Peyer's patch (tissue), 4 donors: ENCODE measurements around the gene CASQ2. TPM values are rescaled to one million over a fixed set of nuclear protein-coding genes. Genes with fewer than 3 reads are reported as not detected.

ENCODE experiments used
- DNase-seq, 3 donors: peaks; one replicate each; pipeline ENCODE4 v3.0.0-alpha.2; 2017 to 2019
- H3K27ac ChIP-seq, 4 donors: fragments of 200-600 bp; sonication (generic); one replicate each; pipeline ENCODE4 v1.5.1; 2016 to 2019
- H3K27me3 ChIP-seq, 2 donors: fragments of 200-600 bp; sonication (generic); one replicate each; pipeline ENCODE4 v1.5.1; 2019
- H3K36me3 ChIP-seq, 3 donors: fragments of 200-600 bp; sonication (generic); one replicate each; pipeline ENCODE4 v1.5.1; 2016 to 2019
- H3K4me1 ChIP-seq, 4 donors: fragments of 200-600 bp; sonication (generic); one replicate each; pipeline ENCODE4 v1.5.1; 2016 to 2019
- H3K4me3 ChIP-seq, 4 donors: fragments of 200-600 bp; sonication (generic); 1 replicate in 3 of 4; 2 replicates in 1 of 4; pipeline ENCODE4 v1.5.1; 2016 to 2019; ENCODE audit warnings: mild to moderate bottlenecking in 1 of 4
- H3K9me3 ChIP-seq, 4 donors: fragments of 200-600 bp; sonication (generic); one replicate each; pipeline ENCODE4 v1.5.1; 2016 to 2019; ENCODE audit warnings: mild to moderate bottlenecking in 1 of 4
- CTCF ChIP-seq, 6 experiments: fragments of 450-650 bp in 4 of 6; fragments of 200-600 bp in 2 of 6; sonication (generic) in 1 of 6; IDR thresholded peaks; one replicate each; pipeline ENCODE4 v1.5.1; 2017 to 2019; ENCODE audit warnings: antibody characterized with exemption in 6 of 6, mild to moderate bottlenecking in 3 of 6, moderate library complexity in 1 of 6
- POLR2A ChIP-seq, 2 donors: fragments of 450-650 bp; IDR thresholded peaks; one replicate each; pipeline ENCODE4 v1.5.1; 2017; ENCODE audit warnings: antibody characterized with exemption in 2 of 2, mild to moderate bottlenecking in 2 of 2, moderate library complexity in 2 of 2
- total RNA-seq, 4 donors: library from RNA; depleted of rRNA; stranded (reverse); fragments of >200 nt; gene quantifications; one replicate each; pipeline ENCODE4 v1.1.0, GENCODE V29; 2016

CASQ2 gene
- total RNA-seq, 4 donors from 2014 or later, result 0.53 to 1.5 (median 0.68) TPM

DNA sequence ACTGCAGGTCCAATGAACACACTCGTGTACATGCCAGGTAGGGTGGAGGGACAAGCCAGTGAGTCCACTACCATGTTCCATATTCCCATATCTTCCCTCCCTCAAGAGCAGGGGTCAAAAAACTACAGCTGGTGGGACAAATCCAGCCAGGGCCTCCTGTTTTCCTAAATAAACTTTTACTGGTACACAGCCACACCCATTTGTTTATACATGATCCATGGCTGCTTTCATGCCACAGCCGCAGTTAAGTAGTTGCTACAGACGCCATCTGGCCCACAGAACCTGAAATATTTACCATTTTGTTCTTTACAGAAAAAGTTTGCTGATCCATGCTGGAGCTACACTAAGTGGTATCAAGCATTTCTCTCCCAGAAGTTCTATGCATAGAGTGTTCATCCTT is 42.4 kb downstream of the CASQ2 start:
- Histone ChIP-seq H3K4me1 (peaks cover 0 to 5% (median 0%) of the 10 kb centered on the region in 4 donors), H3K27me3 (no peaks in the 10 kb centered on the region), H3K27ac (peak overlapping the region in 1 of 4 donors; percentile 70), H3K36me3 (no peaks in the 10 kb centered on the region), H3K4me3 (no peak overlapping the region), H3K9me3 (no peaks in the 10 kb centered on the region)
- no peak for DNase-seq
- TF ChIP-seq POLR2A (IDR thresholded peaks at IDR 0.05), result no peak

DNA sequence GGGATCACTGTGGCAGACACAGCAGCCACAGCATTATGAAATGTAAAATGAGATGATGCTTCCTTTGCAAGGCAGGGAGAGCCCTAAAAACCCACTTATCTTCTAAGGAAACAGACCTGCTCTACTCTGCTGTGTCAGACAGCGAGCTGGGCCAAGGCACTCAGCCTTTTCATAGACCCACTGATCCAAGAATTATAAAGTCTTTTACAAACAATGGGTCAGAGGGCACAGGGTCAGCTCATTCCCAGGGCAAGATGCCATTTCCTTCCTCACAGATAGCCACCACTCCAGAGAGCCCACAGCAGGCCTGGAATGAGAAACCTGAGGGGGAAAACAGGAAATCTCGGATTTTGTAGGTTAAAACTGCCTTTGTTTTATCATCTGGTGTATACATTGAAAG is 42.9 kb downstream of the CASQ2 start:
- Histone ChIP-seq H3K27ac (peak overlapping the region in 1 of 4 donors; percentile 70), H3K4me3 (no peak overlapping the region), H3K27me3 (no peaks in the 10 kb centered on the region), H3K9me3 (no peaks in the 10 kb centered on the region), H3K4me1 (peaks cover 0 to 5% (median 0%) of the 10 kb centered on the region in 4 donors), H3K36me3 (no peaks in the 10 kb centered on the region)
- TF ChIP-seq CTCF (IDR thresholded peaks at IDR 0.05) (no peak), POLR2A (IDR thresholded peaks at IDR 0.05) (no peak)
- DNase-seq, result no peak

- no peak for TF ChIP-seq POLR2A (IDR thresholded peaks at IDR 0.05)
- TF ChIP-seq CTCF (IDR thresholded peaks at IDR 0.05), result no peak
- no peak for DNase-seq
- H3K27me3 ChIP-seq, result no peaks in the 10 kb centered on the region
- H3K4me1 ChIP-seq, result peaks cover 0 to 5% (median 0%) of the 10 kb centered on the region in 4 donors
- H3K4me3 ChIP-seq, result no peak overlapping the region
- no peak overlapping the region for H3K27ac ChIP-seq
- no peaks in the 10 kb centered on the region for H3K36me3 ChIP-seq
- H3K9me3 ChIP-seq, result no peaks in the 10 kb centered on the region
Observed at GRCh38 chr1:115723756-115724155, 44.8 kb downstream of the CASQ2 start.

DNA sequence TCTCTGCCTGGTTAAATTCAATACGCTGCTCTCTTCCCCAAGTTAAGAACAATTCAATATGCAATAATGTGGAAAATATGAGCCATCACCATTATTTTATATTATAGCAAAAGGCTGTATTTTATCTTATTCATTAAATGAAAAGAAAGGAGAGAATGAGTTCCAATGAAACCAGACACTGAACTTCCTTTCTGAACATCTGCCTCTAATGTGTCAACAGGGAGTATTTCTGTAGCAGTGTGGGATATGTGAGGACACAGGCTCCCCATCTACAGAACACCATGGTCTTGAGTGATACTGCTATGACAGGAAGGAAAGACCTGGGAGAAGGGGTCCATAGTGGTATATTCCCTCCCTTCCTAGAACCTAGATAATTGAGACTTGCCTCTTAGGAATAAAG is 46.3 kb downstream of the CASQ2 start:
- no peak for DNase-seq
- Histone ChIP-seq H3K4me3 (no peak overlapping the region), H3K4me1 (no peaks in the 10 kb centered on the region), H3K27ac (no peak overlapping the region), H3K27me3 (no peaks in the 10 kb centered on the region), H3K36me3 (no peaks in the 10 kb centered on the region), H3K9me3 (no peaks in the 10 kb centered on the region)
- TF ChIP-seq POLR2A (IDR thresholded peaks at IDR 0.05) (no peak), CTCF (IDR thresholded peaks at IDR 0.05) (no peak)

GRCh38 chr1:115719285-115719684 is 49.2 kb downstream of the CASQ2 start:
- H3K27me3 ChIP-seq, result no peaks in the 10 kb centered on the region
- H3K4me1 ChIP-seq, result no peaks in the 10 kb centered on the region
- TF ChIP-seq POLR2A (IDR thresholded peaks at IDR 0.05), result no peak
- TF ChIP-seq CTCF (IDR thresholded peaks at IDR 0.05), result no peak
- H3K9me3 ChIP-seq, result no peaks in the 10 kb centered on the region
- no peak for DNase-seq
- no peak overlapping the region for H3K27ac ChIP-seq
- H3K4me3 ChIP-seq, result no peak overlapping the region
- no peaks in the 10 kb centered on the region for H3K36me3 ChIP-seq

DNA sequence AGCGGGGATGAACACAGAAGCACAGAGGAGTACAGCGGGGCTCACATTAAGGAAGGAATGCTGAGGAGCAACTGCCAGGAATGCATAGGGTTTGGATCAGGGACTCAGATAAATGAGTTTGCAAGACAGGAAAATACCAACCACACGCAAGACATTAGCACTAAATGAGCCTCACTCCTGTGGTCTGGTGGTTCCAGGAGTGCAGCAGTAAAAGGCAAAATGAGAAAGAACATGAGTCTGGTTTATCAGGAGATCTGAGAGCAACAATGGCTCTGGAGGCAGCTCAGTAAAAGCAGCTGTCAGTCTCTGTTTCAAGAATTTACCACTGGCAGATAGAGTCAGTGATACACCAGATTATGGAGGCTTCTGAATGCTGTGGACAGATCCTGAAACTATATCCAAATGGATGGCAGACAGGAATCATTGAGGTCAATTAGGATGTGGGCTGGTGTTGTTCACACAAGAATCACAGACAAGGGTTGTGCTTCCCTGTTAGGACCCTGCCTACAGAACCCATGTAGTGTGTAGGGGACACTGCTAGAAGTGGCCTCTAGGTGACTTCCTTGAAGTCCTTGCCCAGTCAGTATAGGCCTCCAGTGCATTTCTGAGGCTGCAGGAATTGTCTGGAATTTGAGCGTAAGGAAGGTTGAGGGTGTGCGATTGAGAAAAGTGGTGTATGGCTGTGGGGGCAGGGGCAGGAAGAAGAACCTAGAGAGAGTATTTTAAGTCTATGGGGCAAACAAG is 50.3 kb downstream of the CASQ2 start:
- TF ChIP-seq POLR2A (IDR thresholded peaks at IDR 0.05), result no peak
- TF ChIP-seq CTCF (IDR thresholded peaks at IDR 0.05), result no peak
- Histone ChIP-seq H3K36me3 (no peaks in the 10 kb centered on the region), H3K4me3 (no peak overlapping the region), H3K27me3 (no peaks in the 10 kb centered on the region), H3K9me3 (no peaks in the 10 kb centered on the region), H3K4me1 (no peaks in the 10 kb centered on the region), H3K27ac (no peak overlapping the region)
- DNase-seq, result no peak
